Breast epithelium (tissue), 4 donors: Measurements from ENCODE around the gene COL4A2. TPM values are rescaled to one million over a fixed set of nuclear protein-coding genes. Genes with fewer than 3 reads are reported as not detected.

Source experiments
- DNase-seq, 2 donors: peaks; one replicate each; pipeline ENCODE4 v3.0.0-alpha.2; 2019; ENCODE audit warnings: low spot score in 2 of 2
- H3K27ac ChIP-seq, 2 donors: fragments of 200-600 bp; sonication (generic) in 1 of 2; one replicate each; pipeline ENCODE4 v1.5.1; 2016 to 2019; ENCODE audit warnings: mild to moderate bottlenecking in 1 of 2
- H3K27me3 ChIP-seq, 2 donors: fragments of 200-600 bp; sonication (generic) in 1 of 2; one replicate each; pipeline versions ENCODE4 v1.5.1 to v1.6.0; 2017 to 2019; ENCODE audit warnings: control low read depth in 1 of 2, mild to moderate bottlenecking in 1 of 2
- H3K36me3 ChIP-seq: fragments of 200-600 bp; one replicate; pipeline ENCODE4 v1.5.1; 2019
- H3K4me1 ChIP-seq, 2 donors: fragments of 200-600 bp; sonication (generic); one replicate each; pipeline ENCODE4 v1.5.1; 2016 to 2019; ENCODE audit warnings: control low read depth in 1 of 2
- H3K4me3 ChIP-seq, 3 donors: fragments of 200-600 bp; sonication (generic); 1 replicate in 2 of 3; 2 replicates in 1 of 3; pipeline ENCODE4 v1.5.1; 2016 to 2019; ENCODE audit warnings: mild to moderate bottlenecking in 3 of 3, moderate library complexity in 2 of 3
- H3K9me3 ChIP-seq, 2 donors: fragments of 200-600 bp; sonication (generic) in 1 of 2; one replicate each; pipeline ENCODE4 v1.5.1; 2016 to 2019; ENCODE audit warnings: control low read depth in 1 of 2
- POLR2A ChIP-seq: fragments of 450-650 bp; IDR thresholded peaks from one replicate; pipeline ENCODE4 v1.6.1; 2016; ENCODE audit warnings: antibody characterized with exemption, mild to moderate bottlenecking, moderate library complexity
- POLR2AphosphoS5 ChIP-seq, 3 donors: sonication (generic); formaldehyde crosslinking; IDR thresholded peaks; one replicate each; pipeline ENCODE4 v1.6.1; 2017; ENCODE audit warnings: antibody characterized with exemption in 3 of 3
- intact Hi-C: fragments of 100-400 bp; cut with DNase I; formaldehyde crosslinking; loops from one replicate; pipeline ENCODE4 v1.15.1; 2023; ENCODE audit warnings: low total_unique reads
- total RNA-seq, 3 donors: library from RNA; depleted of rRNA; stranded (reverse); fragments of >200 nt; gene quantifications; one replicate each; pipeline ENCODE4 v1.1.0, GENCODE V29; 2016
- TF ChIP-seq, protein P1 (sequence below), 3 donors: fragments of 450-650 bp; IDR thresholded peaks; one replicate each; pipeline ENCODE4 v1.5.1; 2016 to 2017; ENCODE audit warnings: antibody characterized with exemption in 3 of 3, mild to moderate bottlenecking in 3 of 3, moderate library complexity in 3 of 3

Gene COL4A2
- total RNA-seq, 3 donors from 2014 or later, result 107 to 841 (median 307) TPM

- TF ChIP-seq POLR2A, result no peak
- TF ChIP-seq, protein P1, sequence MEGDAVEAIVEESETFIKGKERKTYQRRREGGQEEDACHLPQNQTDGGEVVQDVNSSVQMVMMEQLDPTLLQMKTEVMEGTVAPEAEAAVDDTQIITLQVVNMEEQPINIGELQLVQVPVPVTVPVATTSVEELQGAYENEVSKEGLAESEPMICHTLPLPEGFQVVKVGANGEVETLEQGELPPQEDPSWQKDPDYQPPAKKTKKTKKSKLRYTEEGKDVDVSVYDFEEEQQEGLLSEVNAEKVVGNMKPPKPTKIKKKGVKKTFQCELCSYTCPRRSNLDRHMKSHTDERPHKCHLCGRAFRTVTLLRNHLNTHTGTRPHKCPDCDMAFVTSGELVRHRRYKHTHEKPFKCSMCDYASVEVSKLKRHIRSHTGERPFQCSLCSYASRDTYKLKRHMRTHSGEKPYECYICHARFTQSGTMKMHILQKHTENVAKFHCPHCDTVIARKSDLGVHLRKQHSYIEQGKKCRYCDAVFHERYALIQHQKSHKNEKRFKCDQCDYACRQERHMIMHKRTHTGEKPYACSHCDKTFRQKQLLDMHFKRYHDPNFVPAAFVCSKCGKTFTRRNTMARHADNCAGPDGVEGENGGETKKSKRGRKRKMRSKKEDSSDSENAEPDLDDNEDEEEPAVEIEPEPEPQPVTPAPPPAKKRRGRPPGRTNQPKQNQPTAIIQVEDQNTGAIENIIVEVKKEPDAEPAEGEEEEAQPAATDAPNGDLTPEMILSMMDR (IDR thresholded peaks at IDR 0.05), result no peak
- H3K27me3 ChIP-seq, result no peaks in the 10 kb centered on the region
- no peaks in the 10 kb centered on the region for H3K4me1 ChIP-seq
- no peak for DNase-seq
- H3K4me3 ChIP-seq, result no peak overlapping the region
- intact Hi-C loops, result no loop called here
- H3K27ac ChIP-seq, result no peak overlapping the region
- no peaks in the 10 kb centered on the region for H3K9me3 ChIP-seq
- H3K36me3 ChIP-seq, result no peaks in the 10 kb centered on the region
These were observed 169.1 kb downstream of the COL4A2 start for GRCh38 chr13:110476220-110476617.

GRCh38 chr13:110477706-110478245 is 170.7 kb downstream of the COL4A2 start:
- TF ChIP-seq, protein P1 (IDR thresholded peaks at IDR 0.05), result no peak
- no peak for DNase-seq
- Histone ChIP-seq H3K9me3 (no peaks in the 10 kb centered on the region), H3K36me3 (no peaks in the 10 kb centered on the region), H3K27me3 (no peaks in the 10 kb centered on the region), H3K27ac (no peak overlapping the region), H3K4me1 (no peaks in the 10 kb centered on the region), H3K4me3 (no peak overlapping the region)
- intact Hi-C loops, result no loop called here

- H3K27ac ChIP-seq, result no peak overlapping the region
These were observed 171.5 kb downstream of the COL4A2 start for GRCh38 chr13:110478405-110479214.

DNA sequence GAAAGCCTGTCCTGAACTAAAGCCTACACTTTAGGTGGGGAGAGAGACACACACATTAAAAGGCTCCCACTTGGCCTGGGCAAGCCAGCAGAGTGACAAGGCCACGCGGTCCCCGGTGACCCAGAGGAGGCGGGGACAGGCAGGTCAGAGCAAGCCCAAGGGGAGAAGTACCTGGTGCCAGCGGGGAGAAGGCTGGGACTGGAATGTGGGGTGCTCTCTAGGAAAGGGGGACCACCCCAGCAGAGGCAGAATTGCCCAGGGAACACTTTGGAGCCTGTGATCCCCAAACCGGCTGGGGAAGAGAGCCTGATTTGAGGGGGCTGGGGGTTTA is 172.1 kb downstream of the COL4A2 start:
- Histone ChIP-seq H3K4me3 (no peak overlapping the region), H3K36me3 (no peaks in the 10 kb centered on the region), H3K27ac (no peak overlapping the region)

More at GRCh38 chr13:110478405-110479214, 171.5 kb downstream of the COL4A2 start:
- TF ChIP-seq POLR2A, result no peak
- H3K27me3 ChIP-seq, result no peaks in the 10 kb centered on the region
- no peak overlapping the region for H3K4me3 ChIP-seq
- no peaks in the 10 kb centered on the region for H3K9me3 ChIP-seq
- intact Hi-C loops, result no loop called here
- H3K4me1 ChIP-seq, result no peaks in the 10 kb centered on the region
- no peak for DNase-seq
- no peaks in the 10 kb centered on the region for H3K36me3 ChIP-seq

DNA sequence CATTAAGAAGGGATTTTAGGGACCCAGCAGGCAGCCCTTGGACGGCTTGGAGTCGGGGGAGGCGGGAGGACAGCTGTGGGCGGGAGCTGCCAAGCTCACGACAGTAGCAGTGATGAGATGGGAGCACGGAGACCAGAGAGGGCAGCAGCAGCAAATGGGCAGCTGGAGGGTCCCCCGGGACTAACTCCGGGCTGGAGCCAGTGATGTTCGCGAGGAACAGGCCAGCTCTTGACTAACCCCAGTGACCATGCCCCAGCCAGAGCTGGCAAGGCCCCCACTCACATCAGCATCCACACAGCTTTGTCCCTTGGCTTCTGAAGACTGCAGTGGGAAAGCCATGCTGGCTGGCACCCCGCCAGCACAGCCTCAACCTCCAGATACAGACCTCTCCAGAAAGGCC is 172.6 kb downstream of the COL4A2 start:
- TF ChIP-seq POLR2AphosphoS5 (IDR thresholded peaks at IDR 0.05) (no peak), POLR2A (no peak)
- TF ChIP-seq, protein P1 (IDR thresholded peaks at IDR 0.05), result no peak
- H3K36me3 ChIP-seq, result no peaks in the 10 kb centered on the region
- H3K4me1 ChIP-seq, result no peaks in the 10 kb centered on the region
- H3K4me3 ChIP-seq, result no peak overlapping the region
- H3K27ac ChIP-seq, result no peak overlapping the region
- intact Hi-C loops, result no loop called here
- no peaks in the 10 kb centered on the region for H3K9me3 ChIP-seq
- H3K27me3 ChIP-seq, result no peaks in the 10 kb centered on the region
- DNase-seq, result no peak

More for the DNA sequence above, 172.1 kb downstream of the COL4A2 start:
- H3K4me1 ChIP-seq, result no peaks in the 10 kb centered on the region
- no peaks in the 10 kb centered on the region for H3K27me3 ChIP-seq
- DNase-seq, result no peak
- no peak for TF ChIP-seq POLR2A
- no peak for TF ChIP-seq POLR2AphosphoS5 (IDR thresholded peaks at IDR 0.05)
- TF ChIP-seq, protein P1 (IDR thresholded peaks at IDR 0.05), result no peak
- no peaks in the 10 kb centered on the region for H3K9me3 ChIP-seq
- intact Hi-C loops, result no loop called here
